ENCODE results near the gene BIRC2.
"Not testable (repeated sequence)": the region's sequence is repeated elsewhere in the genome, so short reads cannot be mapped to it uniquely, and the experiment has no call there.

Gene BIRC2

GRCh38 chr11:102346748-102347461 lies at the start of gene BIRC2:
BIRC2 (plus strand) TSS chr11:102347214; CDS start chr11:102349855, 2,641 bp downstream.
- DNase-seq: peak; percentile 37

- DNase-seq: not testable (repeated sequence)
Measured at GRCh38 chr11:102300837-102301236, 46.2 kb upstream of the BIRC2 start.

- no peak for DNase-seq
Measured at GRCh38 chr11:102302241-102302640, 44.8 kb upstream of the BIRC2 start.

GRCh38 chr11:102304686-102305085 lies 42.3 kb upstream of the BIRC2 start:
- DNase-seq: no peak

GRCh38 chr11:102305352-102306047 lies 41.5 kb upstream of the BIRC2 start:
- DNase-seq: no peak

- no peak for DNase-seq
Measured at GRCh38 chr11:102306048-102306597, 40.9 kb upstream of the BIRC2 start.

- no peak for DNase-seq
Measured at GRCh38 chr11:102306817-102307726, 39.9 kb upstream of the BIRC2 start.

- DNase-seq: no peak
Measured at GRCh38 chr11:102307727-102308038, 39.3 kb upstream of the BIRC2 start.

GRCh38 chr11:102309621-102310541 lies 37.1 kb upstream of the BIRC2 start:
- DNase-seq: no peak

- DNase-seq: no peak
Measured at GRCh38 chr11:102312667-102313066, 34.3 kb upstream of the BIRC2 start.

- DNase-seq: no peak
Measured at GRCh38 chr11:102313238-102313940, 33.6 kb upstream of the BIRC2 start.

- DNase-seq: no peak
Measured at GRCh38 chr11:102314784-102315183, 32.2 kb upstream of the BIRC2 start.

- no peak for DNase-seq
Measured at GRCh38 chr11:102316346-102316904, 30.6 kb upstream of the BIRC2 start.

GRCh38 chr11:102317099-102317767 lies 29.8 kb upstream of the BIRC2 start, which contains the start of gene BIRC3:
BIRC3 (plus strand) TSS chr11:102317484; CDS start chr11:102324510, 7,026 bp downstream.
- peak; percentile 49 for DNase-seq

GRCh38 chr11:102317768-102318103 lies 29.3 kb upstream of the BIRC2 start:
- no peak for DNase-seq

GRCh38 chr11:102318469-102318868 lies 28.5 kb upstream of the BIRC2 start:
- DNase-seq: no peak

- no peak for DNase-seq
Measured at GRCh38 chr11:102319544-102319943, 27.5 kb upstream of the BIRC2 start.

- DNase-seq: no peak
Measured at GRCh38 chr11:102320188-102320587, 26.8 kb upstream of the BIRC2 start.

GRCh38 chr11:102320679-102321078 lies 26.3 kb upstream of the BIRC2 start:
- DNase-seq: no peak

GRCh38 chr11:102322560-102322959 lies 24.5 kb upstream of the BIRC2 start:
- no peak for DNase-seq
